ENCODE data around the gene DAGLA.

Gene DAGLA

GRCh38 chr11:61690706-61691379, 10.7 kb downstream of the DAGLA start:
- no peak for DNase-seq (ENCODE audit: low read depth)

DNA sequence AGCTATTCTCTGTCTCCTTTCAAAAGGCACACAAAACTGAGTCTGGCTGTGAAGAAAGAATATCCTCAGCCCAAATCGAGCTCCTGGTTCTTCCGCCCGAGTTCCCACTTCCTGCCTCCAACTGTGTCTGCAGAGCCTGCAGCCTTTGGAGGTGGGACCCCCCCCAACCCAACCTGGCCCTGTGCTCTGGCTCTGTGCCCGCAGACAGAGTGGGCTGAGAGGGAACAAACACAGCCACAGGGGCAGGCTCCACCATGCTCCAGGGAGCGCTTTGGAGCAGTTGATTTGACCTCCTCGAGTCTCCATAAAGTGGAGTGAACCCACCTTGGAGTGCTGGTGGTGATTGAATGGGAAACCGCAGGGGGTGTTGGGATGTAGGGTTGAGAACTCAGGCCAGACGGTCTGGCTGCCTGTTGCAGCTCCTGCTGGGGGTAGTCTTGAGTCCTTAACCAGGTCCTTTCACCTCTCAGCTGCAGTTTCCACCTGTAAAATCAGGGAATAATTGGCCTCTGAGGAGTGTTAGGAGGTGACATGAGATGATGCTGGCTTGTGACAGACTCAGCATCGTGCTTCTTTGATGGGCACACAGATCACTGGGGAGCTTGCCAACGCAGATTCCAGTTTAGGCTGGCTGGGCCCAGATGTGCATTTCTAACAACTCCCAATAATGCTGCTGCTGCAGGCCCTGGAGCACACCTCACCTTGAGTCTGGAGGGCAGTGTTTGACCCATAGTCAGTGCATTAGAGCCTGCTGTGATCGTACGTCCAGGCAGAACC, 11.4 kb downstream of the DAGLA start:
- DNase-seq (ENCODE audit: low read depth), result no peak

DNA sequence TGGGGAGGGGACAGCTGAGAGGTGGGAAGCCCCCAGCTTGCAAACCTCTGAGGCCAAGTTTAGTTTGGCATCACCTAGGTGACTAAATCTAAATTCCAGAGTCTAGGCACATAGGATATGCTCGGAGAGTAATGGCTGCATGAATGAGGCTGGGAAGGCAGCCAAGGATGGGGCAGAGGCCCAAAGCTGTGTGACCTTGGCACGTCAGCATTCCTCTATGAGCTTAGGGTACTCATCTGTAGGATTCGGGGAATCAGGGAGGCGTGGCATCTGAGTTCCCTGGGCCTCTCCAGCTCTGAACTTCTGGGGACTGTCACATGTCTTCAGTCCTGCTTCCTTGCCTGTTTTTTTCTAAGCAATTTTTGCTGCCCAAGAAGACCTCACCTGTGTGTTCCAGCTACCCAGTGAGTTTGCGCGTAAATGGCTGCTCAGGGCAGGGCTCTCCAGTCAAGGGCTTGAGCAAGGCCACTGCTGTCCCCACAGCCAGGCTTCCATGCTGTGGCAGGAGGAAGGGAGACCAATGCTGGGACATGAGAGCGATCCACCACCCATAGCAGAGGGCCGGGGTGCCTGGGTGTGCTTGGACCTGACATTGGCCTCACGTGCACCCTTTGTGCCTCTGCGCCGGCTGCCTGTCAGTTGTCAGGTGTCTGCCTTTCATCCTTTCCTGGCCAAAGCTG, 13.9 kb downstream of the DAGLA start:
- no peak for DNase-seq (ENCODE audit: low read depth)

GRCh38 chr11:61694602-61694939, 14.4 kb downstream of the DAGLA start:
- no peak for DNase-seq (ENCODE audit: low read depth)

DNA sequence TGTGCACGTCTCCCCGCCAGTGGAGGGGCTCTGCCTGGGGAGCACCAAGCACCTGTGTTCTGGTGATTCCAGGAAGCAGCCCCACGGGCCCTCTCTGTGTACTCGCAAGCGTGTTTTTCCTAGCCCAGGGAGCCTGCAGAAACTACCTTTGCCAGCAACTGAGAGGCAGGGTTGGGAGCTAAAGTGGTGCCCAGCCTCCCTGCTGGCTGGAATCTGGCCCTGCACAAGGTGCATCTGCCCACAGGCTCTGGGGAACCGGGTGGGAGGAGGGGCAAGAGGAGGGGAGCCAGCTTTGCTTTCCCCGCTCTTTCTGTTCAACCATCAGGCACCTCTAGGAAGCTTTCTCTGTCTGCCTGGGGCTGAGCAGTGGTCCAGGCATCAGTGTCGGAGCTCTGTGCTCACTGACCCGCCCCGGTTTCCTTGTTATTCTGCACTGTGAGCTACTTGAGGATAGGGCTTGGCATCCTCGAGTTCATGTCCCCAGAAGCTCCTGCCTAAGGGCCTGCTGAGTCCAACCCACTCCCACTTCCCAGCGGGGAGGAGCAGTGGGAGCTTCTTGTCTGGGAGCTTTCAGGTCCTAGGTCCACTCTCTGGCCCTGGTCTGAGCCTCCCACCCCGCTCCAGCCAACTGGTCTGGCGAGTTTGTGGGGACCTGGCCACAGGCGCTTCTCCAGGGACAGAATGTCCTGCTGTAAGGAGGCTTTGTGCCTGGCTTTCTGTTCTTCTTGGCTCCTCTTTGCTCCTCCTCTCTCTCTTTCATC, 14.9 kb downstream of the DAGLA start:
- DNase-seq (ENCODE audit: low read depth), result no peak

DNA sequence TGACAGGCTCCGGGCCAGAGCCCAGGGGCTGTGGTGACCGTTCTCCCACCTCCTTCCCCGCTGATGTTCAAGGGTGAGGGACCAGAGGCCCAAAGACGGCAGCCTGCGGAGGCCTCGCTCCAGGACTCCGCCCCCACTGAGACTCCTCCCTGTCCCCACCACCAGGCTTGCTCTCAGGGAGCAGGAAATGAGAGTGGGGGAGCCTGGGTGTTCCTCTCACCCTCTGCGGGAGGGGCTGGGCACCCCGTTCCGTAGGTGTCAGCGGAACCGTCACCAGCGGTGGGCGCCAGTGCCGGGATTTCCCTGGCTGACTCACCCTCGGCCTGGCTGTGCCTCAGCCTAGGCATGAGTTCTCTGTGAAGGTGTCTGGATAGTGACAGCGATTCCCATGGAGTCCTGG, 15.7 kb downstream of the DAGLA start:
- no peak for DNase-seq (ENCODE audit: low read depth)

DNA sequence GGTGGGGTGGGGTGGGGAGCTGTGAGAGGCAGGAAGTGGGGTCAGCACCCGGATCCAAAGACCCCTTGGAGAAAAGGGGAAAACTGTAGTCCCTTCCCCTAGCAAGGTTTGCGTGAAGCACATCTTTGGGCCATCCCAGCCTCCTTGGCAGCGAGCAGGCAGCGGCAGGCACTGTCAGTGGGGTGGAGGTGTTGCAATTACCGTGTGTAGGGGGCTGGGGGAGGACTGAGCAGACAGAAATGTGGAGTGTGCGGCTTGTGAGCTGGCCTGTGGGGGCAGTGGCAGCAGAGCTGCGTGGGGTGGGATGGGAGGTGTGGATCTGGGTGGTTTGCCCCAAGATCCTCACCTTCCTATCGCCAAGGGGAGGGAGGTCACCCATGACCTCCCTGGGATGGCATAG, 16.4 kb downstream of the DAGLA start:
- no peak for DNase-seq (ENCODE audit: low read depth)

DNA sequence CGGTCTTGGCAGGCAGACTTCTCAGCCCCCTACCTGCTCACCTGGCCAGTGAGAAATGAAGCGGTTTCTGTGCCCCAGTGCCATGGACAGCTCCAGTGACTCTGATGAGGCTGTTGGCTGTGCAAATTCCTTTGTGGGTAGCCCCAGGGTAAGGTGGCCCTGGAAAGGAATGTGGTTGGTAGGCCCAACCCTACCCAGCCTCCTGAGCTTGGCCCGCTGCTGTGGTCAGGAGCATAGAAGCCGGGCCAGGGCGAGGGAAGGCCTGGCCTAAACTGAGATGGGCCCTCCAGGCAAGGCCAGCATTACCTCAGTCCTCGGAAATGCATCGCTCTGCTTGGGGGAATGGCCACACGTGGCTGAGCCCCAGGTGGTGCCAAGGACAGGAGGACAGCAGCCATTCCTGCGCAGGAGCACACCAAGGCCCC, 16.9 kb downstream of the DAGLA start:
- no peak for DNase-seq (ENCODE audit: low read depth)

GRCh38 chr11:61697764-61698163, 17.6 kb downstream of the DAGLA start:
- DNase-seq (ENCODE audit: low read depth), result no peak

DNA sequence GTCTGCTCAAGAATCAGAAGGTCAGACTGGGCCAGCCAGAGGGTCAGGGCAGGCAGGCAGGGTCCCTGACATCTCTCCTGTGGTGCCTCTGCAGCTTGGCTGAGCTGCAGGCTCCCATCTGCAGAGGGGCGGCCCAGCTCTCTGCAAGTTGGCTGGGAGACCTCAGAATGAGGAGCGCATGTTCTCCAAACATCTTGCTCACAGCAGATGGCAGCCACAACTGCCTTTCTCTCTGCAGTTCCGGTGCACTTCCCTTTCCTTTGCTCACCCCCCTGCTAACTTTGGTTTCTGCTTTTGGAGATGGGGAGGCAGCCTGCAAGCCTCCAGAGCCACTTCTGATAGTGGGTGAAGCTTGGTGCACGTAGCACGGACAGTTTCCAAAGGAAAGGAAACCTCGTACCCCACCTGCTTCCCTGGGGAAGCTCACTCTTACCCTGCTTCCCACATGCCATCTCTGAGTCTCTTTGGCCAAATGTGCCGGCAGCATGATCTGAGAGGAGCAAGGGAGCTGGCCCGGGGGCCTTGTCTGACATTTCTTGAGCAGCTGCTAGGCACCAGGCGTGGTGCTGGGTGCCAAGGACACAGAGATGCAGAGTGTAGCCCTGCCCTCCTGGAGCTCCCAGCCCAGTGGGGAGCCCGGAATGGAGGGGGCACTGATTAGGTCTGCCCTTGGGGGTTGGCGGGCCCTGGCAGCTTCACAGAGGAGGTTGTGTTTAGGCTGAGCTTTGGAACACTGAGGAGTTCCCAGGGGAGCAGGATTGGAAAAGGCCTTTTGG, 18.2 kb downstream of the DAGLA start:
- DNase-seq (ENCODE audit: low read depth), result no peak

DNA sequence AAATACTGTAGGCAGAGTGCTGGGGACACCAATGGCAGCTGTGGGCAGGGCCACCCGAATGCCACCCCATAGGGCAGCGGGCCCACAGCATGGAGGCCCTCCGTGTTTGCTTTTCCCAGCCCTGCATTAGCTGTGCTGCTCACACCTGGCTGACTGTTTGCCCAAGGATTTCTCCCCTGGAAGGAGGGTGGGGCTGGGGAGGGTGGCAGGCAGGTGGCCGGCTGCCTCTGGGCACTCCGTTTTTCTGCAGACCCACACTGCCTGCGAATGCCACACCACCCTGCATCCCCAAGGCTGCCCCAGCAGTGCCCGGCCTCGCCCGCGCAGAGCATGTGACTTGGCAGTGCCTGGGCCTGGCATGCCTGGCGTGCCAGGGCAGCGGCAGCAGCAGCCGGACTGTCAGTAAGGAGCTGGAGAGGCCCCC, 19.6 kb downstream of the DAGLA start:
- DNase-seq (ENCODE audit: low read depth), result no peak

DNA sequence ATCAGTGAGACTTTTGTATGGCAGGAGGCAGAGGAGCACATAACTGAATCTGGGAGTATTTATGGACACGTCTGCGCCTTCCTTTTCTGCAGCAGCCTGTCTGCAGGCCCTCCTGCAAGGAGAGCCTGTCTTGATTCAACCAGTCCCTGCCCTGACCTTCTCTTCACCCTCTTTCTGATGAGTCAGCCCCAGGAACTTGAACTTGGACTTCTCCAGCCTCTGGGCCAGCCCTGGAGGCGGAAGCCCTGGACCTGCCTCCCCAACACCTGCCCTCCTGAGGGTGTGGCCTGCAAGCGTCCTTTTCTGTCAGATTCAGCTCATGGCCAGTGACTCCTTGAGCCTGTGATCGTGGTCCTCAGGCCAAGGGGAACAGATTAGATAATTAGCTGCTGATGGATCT, 20.0 kb downstream of the DAGLA start:
- no peak for DNase-seq (ENCODE audit: low read depth)

DNA sequence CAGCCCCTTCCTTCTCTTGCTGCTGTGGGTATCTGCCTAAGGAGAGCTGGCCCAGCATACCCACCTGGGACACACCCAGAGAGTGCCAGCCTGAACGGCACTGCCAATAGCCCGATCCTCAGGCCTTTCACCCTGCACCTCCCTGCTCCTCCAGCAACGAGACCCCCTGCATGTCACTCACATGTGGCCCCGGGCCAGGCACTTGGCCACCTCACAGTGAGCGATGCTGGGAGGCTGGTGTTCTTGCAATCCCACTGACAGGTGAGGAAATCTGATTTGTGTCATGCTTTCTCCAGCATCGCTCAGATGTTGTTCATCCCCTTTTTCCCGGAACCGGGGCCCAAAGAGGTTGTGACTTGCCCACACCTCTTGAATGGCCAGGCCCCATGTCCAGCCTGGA, 20.5 kb downstream of the DAGLA start:
- no peak for DNase-seq (ENCODE audit: low read depth)

GRCh38 chr11:61701242-61701886, 21.2 kb downstream of the DAGLA start:
- no peak for DNase-seq (ENCODE audit: low read depth)

DNA sequence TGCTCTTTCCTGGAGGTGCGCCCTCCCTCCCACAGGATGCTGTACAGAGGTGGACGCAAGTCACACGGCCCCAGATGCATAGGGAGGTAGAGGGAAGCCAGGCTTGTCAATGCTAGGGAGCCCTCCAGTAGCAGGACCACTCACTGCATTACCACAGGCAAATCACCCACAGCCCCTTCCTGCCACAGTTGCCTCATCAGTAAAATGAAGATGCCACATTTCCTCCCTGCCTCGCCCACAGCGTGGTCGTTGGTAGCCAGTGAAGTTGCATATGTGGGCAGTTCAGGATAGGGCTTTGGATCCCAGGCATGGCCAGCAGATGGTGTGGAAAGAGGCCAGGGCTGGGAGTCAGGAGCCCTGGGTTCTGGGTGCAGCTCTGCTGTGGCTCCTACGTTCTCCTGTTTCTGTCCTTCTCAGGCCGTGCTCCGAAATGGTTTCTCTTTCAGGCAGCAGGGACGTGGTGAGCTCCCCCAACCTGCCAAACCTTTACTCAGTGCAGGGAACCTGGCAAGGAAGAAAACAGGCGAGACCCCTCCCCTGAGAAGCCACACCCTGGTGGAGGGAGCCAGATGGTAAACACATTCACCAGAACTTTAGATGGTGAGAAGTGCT, 22.6 kb downstream of the DAGLA start:
- no peak for DNase-seq (ENCODE audit: low read depth)

GRCh38 chr11:61704838-61705237, 24.6 kb downstream of the DAGLA start:
- no peak for DNase-seq (ENCODE audit: low read depth)

- DNase-seq (ENCODE audit: low read depth), result no peak
These were observed 26.5 kb downstream of the DAGLA start for GRCh38 chr11:61706452-61707400.

DNA sequence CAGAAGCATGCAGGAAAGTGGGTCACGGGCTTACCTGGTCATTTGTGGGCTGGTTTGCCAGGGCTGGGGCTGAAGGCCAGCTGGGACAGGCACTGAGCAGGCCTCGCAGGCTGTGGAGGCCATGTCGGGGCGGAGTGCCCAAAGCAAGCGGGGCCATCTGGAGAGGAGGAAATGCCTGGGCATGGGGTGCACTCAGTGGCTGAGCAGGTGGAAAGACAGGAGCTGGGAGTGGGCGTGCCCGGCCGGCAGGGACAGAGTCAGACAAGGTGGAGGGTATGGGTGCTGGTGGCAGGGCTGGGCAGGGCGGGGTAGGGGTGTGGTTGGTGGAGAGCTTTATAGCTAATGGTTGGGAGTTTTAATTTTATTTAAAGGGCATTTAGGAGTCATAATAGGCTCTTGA, 27.4 kb downstream of the DAGLA start:
- DNase-seq (ENCODE audit: low read depth), result no peak

GRCh38 chr11:61709110-61709509, 28.9 kb downstream of the DAGLA start:
- DNase-seq (ENCODE audit: low read depth), result no peak

DNA sequence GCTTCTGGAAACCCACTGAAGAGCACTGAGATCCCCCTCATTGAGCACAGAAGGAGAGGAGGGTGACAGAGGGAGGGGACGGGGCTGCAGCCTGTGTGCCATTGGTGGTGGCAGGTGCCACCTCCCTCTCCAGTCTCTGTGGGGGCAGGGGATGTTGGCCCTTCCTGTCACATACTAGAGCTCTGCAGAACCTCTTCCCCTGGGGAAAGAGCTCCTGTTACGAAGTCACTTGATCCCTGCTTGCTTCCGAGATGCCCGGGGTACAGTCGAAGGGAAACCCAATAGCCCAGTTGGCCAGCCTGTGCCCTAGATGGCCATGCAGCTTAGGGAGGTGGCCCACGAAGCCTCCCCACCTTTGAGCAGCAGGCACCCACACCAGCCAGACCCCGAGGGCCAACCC, 29.4 kb downstream of the DAGLA start:
- no peak for DNase-seq (ENCODE audit: low read depth)

Data from non-pigmented ciliary epithelial cell (primary cell).